Measurements from ENCODE around the gene DHODH.

GRCh38 chr16:72002619-72003018 is 5.9 kb upstream of the DHODH start:
- TF ChIP-seq, protein P1, sequence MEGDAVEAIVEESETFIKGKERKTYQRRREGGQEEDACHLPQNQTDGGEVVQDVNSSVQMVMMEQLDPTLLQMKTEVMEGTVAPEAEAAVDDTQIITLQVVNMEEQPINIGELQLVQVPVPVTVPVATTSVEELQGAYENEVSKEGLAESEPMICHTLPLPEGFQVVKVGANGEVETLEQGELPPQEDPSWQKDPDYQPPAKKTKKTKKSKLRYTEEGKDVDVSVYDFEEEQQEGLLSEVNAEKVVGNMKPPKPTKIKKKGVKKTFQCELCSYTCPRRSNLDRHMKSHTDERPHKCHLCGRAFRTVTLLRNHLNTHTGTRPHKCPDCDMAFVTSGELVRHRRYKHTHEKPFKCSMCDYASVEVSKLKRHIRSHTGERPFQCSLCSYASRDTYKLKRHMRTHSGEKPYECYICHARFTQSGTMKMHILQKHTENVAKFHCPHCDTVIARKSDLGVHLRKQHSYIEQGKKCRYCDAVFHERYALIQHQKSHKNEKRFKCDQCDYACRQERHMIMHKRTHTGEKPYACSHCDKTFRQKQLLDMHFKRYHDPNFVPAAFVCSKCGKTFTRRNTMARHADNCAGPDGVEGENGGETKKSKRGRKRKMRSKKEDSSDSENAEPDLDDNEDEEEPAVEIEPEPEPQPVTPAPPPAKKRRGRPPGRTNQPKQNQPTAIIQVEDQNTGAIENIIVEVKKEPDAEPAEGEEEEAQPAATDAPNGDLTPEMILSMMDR (IDR thresholded peaks at IDR 0.05; ENCODE audit: low read depth, low read length, missing input control), result no peak
- TF ChIP-seq RAD21 (IDR thresholded peaks at IDR 0.05) (no peak), HNF4A (conservative IDR thresholded peaks at IDR 0.05) (no peak), JUND (IDR thresholded peaks at IDR 0.05) (no peak), SP1 (IDR thresholded peaks at IDR 0.05) (no peak), MAX (IDR thresholded peaks at IDR 0.05) (no peak), GABPA (IDR thresholded peaks at IDR 0.05 in 1 of 2, conservative IDR thresholded peaks at IDR 0.05 in 1 of 2) (no peak)
- TF ChIP-seq, protein P2, sequence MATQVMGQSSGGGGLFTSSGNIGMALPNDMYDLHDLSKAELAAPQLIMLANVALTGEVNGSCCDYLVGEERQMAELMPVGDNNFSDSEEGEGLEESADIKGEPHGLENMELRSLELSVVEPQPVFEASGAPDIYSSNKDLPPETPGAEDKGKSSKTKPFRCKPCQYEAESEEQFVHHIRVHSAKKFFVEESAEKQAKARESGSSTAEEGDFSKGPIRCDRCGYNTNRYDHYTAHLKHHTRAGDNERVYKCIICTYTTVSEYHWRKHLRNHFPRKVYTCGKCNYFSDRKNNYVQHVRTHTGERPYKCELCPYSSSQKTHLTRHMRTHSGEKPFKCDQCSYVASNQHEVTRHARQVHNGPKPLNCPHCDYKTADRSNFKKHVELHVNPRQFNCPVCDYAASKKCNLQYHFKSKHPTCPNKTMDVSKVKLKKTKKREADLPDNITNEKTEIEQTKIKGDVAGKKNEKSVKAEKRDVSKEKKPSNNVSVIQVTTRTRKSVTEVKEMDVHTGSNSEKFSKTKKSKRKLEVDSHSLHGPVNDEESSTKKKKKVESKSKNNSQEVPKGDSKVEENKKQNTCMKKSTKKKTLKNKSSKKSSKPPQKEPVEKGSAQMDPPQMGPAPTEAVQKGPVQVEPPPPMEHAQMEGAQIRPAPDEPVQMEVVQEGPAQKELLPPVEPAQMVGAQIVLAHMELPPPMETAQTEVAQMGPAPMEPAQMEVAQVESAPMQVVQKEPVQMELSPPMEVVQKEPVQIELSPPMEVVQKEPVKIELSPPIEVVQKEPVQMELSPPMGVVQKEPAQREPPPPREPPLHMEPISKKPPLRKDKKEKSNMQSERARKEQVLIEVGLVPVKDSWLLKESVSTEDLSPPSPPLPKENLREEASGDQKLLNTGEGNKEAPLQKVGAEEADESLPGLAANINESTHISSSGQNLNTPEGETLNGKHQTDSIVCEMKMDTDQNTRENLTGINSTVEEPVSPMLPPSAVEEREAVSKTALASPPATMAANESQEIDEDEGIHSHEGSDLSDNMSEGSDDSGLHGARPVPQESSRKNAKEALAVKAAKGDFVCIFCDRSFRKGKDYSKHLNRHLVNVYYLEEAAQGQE (IDR thresholded peaks at IDR 0.05), result no peak

All from liver (tissue), 3 donors.